ENCODE measurements around the gene KCNK3.
"Not testable (repeated sequence)": the region's sequence is repeated elsewhere in the genome, so short reads cannot be mapped to it uniquely, and the experiment has no call there.

The KCNK3 gene

GRCh38 chr2:26692279-26692896 lies at the start of gene KCNK3:
TSS of gene KCNK3 (plus strand) at chr2:26692722. CDS start at chr2:26692876, 154 bp downstream.
- no peak for DNase-seq

- DNase-seq: no peak
Observed at GRCh38 chr2:26644188-26644835, 48.2 kb upstream of the KCNK3 start.

GRCh38 chr2:26645762-26646161 lies 46.8 kb upstream of the KCNK3 start:
- DNase-seq: no peak

- DNase-seq: no peak
Observed at GRCh38 chr2:26646986-26647672, 45.4 kb upstream of the KCNK3 start.

- DNase-seq: no peak
Observed at GRCh38 chr2:26647981-26648380, 44.5 kb upstream of the KCNK3 start.

GRCh38 chr2:26648516-26648915 lies 44.0 kb upstream of the KCNK3 start:
- DNase-seq: no peak

GRCh38 chr2:26649322-26649721 lies 43.2 kb upstream of the KCNK3 start:
- no peak for DNase-seq

GRCh38 chr2:26649992-26650712 lies 42.4 kb upstream of the KCNK3 start:
- no peak for DNase-seq

- DNase-seq: no peak
Observed at GRCh38 chr2:26650713-26651469, 41.6 kb upstream of the KCNK3 start.

- no peak for DNase-seq
Observed at GRCh38 chr2:26651470-26651771, 41.1 kb upstream of the KCNK3 start.

- no peak for DNase-seq
Observed at GRCh38 chr2:26651799-26652198, 40.7 kb upstream of the KCNK3 start.

- no peak for DNase-seq
Observed at GRCh38 chr2:26652361-26653041, 40.0 kb upstream of the KCNK3 start.

GRCh38 chr2:26653207-26654060 lies 39.1 kb upstream of the KCNK3 start:
- DNase-seq: no peak

- DNase-seq: no peak
Observed at GRCh38 chr2:26654061-26654340, 38.5 kb upstream of the KCNK3 start.

- not testable (repeated sequence) for DNase-seq
Observed at GRCh38 chr2:26655120-26655519, 37.4 kb upstream of the KCNK3 start.

- no peak for DNase-seq
Observed at GRCh38 chr2:26655611-26656195, 36.8 kb upstream of the KCNK3 start.

- no peak for DNase-seq
Observed at GRCh38 chr2:26657265-26657664, 35.3 kb upstream of the KCNK3 start.

GRCh38 chr2:26658691-26659346 lies 33.7 kb upstream of the KCNK3 start:
- DNase-seq: no peak

GRCh38 chr2:26660363-26660962 lies 32.1 kb upstream of the KCNK3 start:
- DNase-seq: no peak

- not testable (repeated sequence) for DNase-seq
Observed at GRCh38 chr2:26665296-26665695, 27.2 kb upstream of the KCNK3 start.

All from NK-92 treated with Interleukin-12 subunit alpha and Interleukin-12 subunit beta, amount 100 ng/mL, for 24 hours (cell line).